Gastrocnemius medialis (tissue), 4 donors: ENCODE measurements around the gene FBXO9. TPM values are rescaled to one million over a fixed set of nuclear protein-coding genes. Genes with fewer than 3 reads are reported as not detected.
A peak's percentile ranks its signal among the peaks of the same experiment; 100 is the strongest.

Source experiments
- ATAC-seq, 2 donors: fragments of 150-250 bp; one replicate each; pipeline ENCODE4 v1.9.1; 2016
- DNase-seq, 2 donors: peaks; one replicate each; pipeline ENCODE4 v3.0.0-alpha.2; 2019
- H3K27ac ChIP-seq, 4 donors: fragments of 200-600 bp; sonication (generic); 1 replicate in 1 of 4; 2 replicates in 3 of 4; pipeline ENCODE4 v1.5.1; 2016 to 2018; ENCODE audit warnings: mild to moderate bottlenecking in 2 of 4, moderate library complexity in 1 of 4
- H3K27me3 ChIP-seq, 3 donors: fragments of 200-600 bp; sonication (generic) in 2 of 3; 1 replicate in 1 of 3; 2 replicates in 2 of 3; pipeline versions ENCODE4 v1.5.1 to v1.6.0; 2016 to 2019; ENCODE audit warnings: mild to moderate bottlenecking in 1 of 3, moderate library complexity in 1 of 3
- H3K36me3 ChIP-seq, 2 donors: fragments of 200-600 bp; sonication (generic) in 1 of 2; one replicate each; pipeline ENCODE4 v1.5.1; 2017 to 2018
- H3K4me1 ChIP-seq, 2 donors: fragments of 200-600 bp; sonication (generic) in 1 of 2; one replicate each; pipeline ENCODE4 v1.5.1; 2016 to 2017; ENCODE audit warnings: mild to moderate bottlenecking in 2 of 2
- H3K4me3 ChIP-seq, 4 donors: fragments of 200-600 bp; sonication (generic) in 3 of 4; 1 replicate in 1 of 4; 2 replicates in 3 of 4; pipeline ENCODE4 v1.5.1; 2016 to 2019; ENCODE audit warnings: mild to moderate bottlenecking in 2 of 4
- H3K9me3 ChIP-seq, 3 donors: fragments of 200-600 bp; sonication (generic) in 2 of 3; 1 replicate in 1 of 3; 2 replicates in 2 of 3; pipeline ENCODE4 v1.5.1; 2016 to 2019
- POLR2A ChIP-seq, 2 donors: fragments of 450-650 bp; IDR thresholded peaks; one replicate each; pipeline ENCODE4 v1.6.1; 2017; ENCODE audit warnings: antibody characterized with exemption in 2 of 2, mild to moderate bottlenecking in 2 of 2, moderate library complexity in 2 of 2
- in situ Hi-C, 4 donors: fragments of 200-750 bp; cut with MboI; loops; one replicate each; pipeline versions ENCODE4 v1.15.0 to v1.8.0; 2017; ENCODE audit warnings: low sequenced_read_pairs in 4 of 4
- intact Hi-C: fragments of 100-400 bp; cut with DNase I; formaldehyde crosslinking; loops from one replicate; pipeline ENCODE4 v1.15.1; 2023; ENCODE audit warnings: low total_unique reads
- total RNA-seq, 4 donors: library from RNA; depleted of rRNA; stranded (reverse); fragments of >200 nt; gene quantifications; one replicate each; pipeline versions ENCODE4 v1.1.0 to v1.2.3, GENCODE V29; 2016
- TF ChIP-seq, protein P1 (sequence below), 5 experiments: fragments of 450-650 bp in 3 of 5; fragments of 200-600 bp in 2 of 5; sonication (generic) in 2 of 5; IDR thresholded peaks in 4 of 5; conservative IDR thresholded peaks in 1 of 5; 1 replicate in 4 of 5; 2 replicates in 1 of 5; pipeline ENCODE4 v1.5.1; 2016 to 2019; ENCODE audit warnings: antibody characterized with exemption in 5 of 5, mild to moderate bottlenecking in 3 of 5, moderate library complexity in 3 of 5

The FBXO9 gene
- total RNA-seq, 4 donors from 2014 or later: 16.6 to 20.2 (median 19.6) TPM

- in situ Hi-C loops (no loop called here), intact Hi-C loops (no loop called here)
- Histone ChIP-seq H3K4me1 (no peaks in the 10 kb centered on the region), H3K9me3 (no peaks in the 10 kb centered on the region), H3K27me3 (no peaks in the 10 kb centered on the region), H3K4me3 (no peak overlapping the region), H3K27ac (no peak overlapping the region), H3K36me3 (peaks cover 2 to 78% of the 10 kb centered on the region in 2 donors)
- TF ChIP-seq, protein P1, sequence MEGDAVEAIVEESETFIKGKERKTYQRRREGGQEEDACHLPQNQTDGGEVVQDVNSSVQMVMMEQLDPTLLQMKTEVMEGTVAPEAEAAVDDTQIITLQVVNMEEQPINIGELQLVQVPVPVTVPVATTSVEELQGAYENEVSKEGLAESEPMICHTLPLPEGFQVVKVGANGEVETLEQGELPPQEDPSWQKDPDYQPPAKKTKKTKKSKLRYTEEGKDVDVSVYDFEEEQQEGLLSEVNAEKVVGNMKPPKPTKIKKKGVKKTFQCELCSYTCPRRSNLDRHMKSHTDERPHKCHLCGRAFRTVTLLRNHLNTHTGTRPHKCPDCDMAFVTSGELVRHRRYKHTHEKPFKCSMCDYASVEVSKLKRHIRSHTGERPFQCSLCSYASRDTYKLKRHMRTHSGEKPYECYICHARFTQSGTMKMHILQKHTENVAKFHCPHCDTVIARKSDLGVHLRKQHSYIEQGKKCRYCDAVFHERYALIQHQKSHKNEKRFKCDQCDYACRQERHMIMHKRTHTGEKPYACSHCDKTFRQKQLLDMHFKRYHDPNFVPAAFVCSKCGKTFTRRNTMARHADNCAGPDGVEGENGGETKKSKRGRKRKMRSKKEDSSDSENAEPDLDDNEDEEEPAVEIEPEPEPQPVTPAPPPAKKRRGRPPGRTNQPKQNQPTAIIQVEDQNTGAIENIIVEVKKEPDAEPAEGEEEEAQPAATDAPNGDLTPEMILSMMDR (IDR thresholded peaks at IDR 0.05 in 4 of 5, conservative IDR thresholded peaks at IDR 0.05 in 1 of 5): no peak
- no peak for TF ChIP-seq POLR2A (IDR thresholded peaks at IDR 0.05)
- DNase-seq (no peak), ATAC-seq (no peak)
Measured at GRCh38 chr6:53100561-53100960, 35.4 kb downstream of the FBXO9 start.

GRCh38 chr6:53101006-53101405, 35.8 kb downstream of the FBXO9 start:
- no peaks in the 10 kb centered on the region for H3K9me3 ChIP-seq
- DNase-seq (no peak), ATAC-seq (no peak)
- H3K4me1 ChIP-seq: no peaks in the 10 kb centered on the region
- TF ChIP-seq, protein P1 (IDR thresholded peaks at IDR 0.05 in 4 of 5, conservative IDR thresholded peaks at IDR 0.05 in 1 of 5): no peak
- no peak for TF ChIP-seq POLR2A (IDR thresholded peaks at IDR 0.05)
- no peak overlapping the region for H3K27ac ChIP-seq
- intact Hi-C loops: no loop called here
- H3K27me3 ChIP-seq: no peaks in the 10 kb centered on the region
- in situ Hi-C loops: no loop called here
- peaks cover 2 to 73% of the 10 kb centered on the region in 2 donors for H3K36me3 ChIP-seq
- H3K4me3 ChIP-seq: no peak overlapping the region

DNA sequence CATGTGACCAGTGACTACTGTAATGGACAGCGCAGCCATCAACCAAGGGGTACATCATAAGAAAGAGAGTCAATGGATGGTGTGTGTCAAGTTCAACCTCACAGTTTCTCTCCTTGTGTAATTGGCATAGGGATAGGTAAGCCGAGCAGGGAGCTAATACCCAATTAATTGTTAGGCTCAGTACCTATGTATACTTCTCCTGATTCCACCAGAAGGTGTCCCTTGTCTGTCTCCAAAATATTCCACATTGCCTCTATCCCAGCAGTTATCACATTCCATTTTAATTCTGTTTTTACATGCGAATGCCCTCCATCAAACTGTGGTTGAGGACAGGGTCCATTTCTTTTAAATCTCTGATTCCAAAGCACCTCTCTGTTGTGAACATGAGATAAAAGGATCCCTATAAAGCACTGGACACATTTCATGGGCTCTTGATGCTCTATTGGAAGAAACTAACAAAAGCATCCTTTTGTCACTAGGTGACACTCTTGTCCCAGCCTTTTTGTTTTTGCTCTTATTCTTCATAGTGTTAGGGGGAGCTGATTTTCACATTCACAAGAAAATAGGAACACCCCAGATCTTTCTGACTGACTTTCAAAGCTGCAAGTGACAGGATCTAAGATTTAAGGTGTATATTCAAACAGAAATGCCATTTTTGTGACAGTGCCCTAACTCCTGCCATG, 38.9 kb downstream of the FBXO9 start:
- Histone ChIP-seq H3K27me3 (no peaks in the 10 kb centered on the region), H3K9me3 (no peaks in the 10 kb centered on the region), H3K4me3 (no peak overlapping the region), H3K27ac (no peak overlapping the region), H3K4me1 (no peaks in the 10 kb centered on the region), H3K36me3 (peaks cover 2 to 42% of the 10 kb centered on the region in 2 donors)
- intact Hi-C loops (no loop called here), in situ Hi-C loops (no loop called here)
- DNase-seq (no peak), ATAC-seq (no peak)
- no peak for TF ChIP-seq POLR2A (IDR thresholded peaks at IDR 0.05)
- TF ChIP-seq, protein P1 (IDR thresholded peaks at IDR 0.05 in 4 of 5, conservative IDR thresholded peaks at IDR 0.05 in 1 of 5): no peak

- H3K4me1 ChIP-seq: no peaks in the 10 kb centered on the region
- H3K4me3 ChIP-seq: no peak overlapping the region
- no peak for TF ChIP-seq POLR2A (IDR thresholded peaks at IDR 0.05)
- TF ChIP-seq, protein P1 (IDR thresholded peaks at IDR 0.05 in 4 of 5, conservative IDR thresholded peaks at IDR 0.05 in 1 of 5): no peak
- peaks cover 2 to 35% of the 10 kb centered on the region in 2 donors for H3K36me3 ChIP-seq
- H3K9me3 ChIP-seq: no peaks in the 10 kb centered on the region
- no peaks in the 10 kb centered on the region for H3K27me3 ChIP-seq
- in situ Hi-C loops (no loop called here), intact Hi-C loops (no loop called here)
- no peak overlapping the region for H3K27ac ChIP-seq
- ATAC-seq (no peak), DNase-seq (no peak)
Measured at GRCh38 chr6:53104916-53105315, 39.7 kb downstream of the FBXO9 start.

- in situ Hi-C loops (no loop called here), intact Hi-C loops (no loop called here)
- ATAC-seq (no peak), DNase-seq (no peak)
- TF ChIP-seq, protein P1 (IDR thresholded peaks at IDR 0.05 in 4 of 5, conservative IDR thresholded peaks at IDR 0.05 in 1 of 5): no peak
- TF ChIP-seq POLR2A (IDR thresholded peaks at IDR 0.05): no peak
- Histone ChIP-seq H3K4me3 (no peak overlapping the region), H3K36me3 (peaks cover 1 to 16% of the 10 kb centered on the region in 2 donors), H3K4me1 (no peaks in the 10 kb centered on the region), H3K9me3 (no peaks in the 10 kb centered on the region), H3K27me3 (no peaks in the 10 kb centered on the region), H3K27ac (peak overlapping the region; percentile 45 to 63 (median 48))
Measured at GRCh38 chr6:53107091-53107490, 41.9 kb downstream of the FBXO9 start.
